HEK293 (cell line): Measurements from ENCODE around the gene DLEC1.

Source experiments
- CTCF ChIA-PET: fragments of 350-600 bp; formaldehyde crosslinking; extraction: SDS; loops from one replicate; lab custom pipeline; 2021; ENCODE audit warnings: antibody characterized with exemption; lab: Yijun Ruan, JAX
- POLR2A ChIA-PET: fragments of 300-600 bp; formaldehyde crosslinking; extraction: SDS; loops from one replicate; lab custom pipeline; 2020; ENCODE audit warnings: antibody characterized with exemption, inconsistent platforms; lab: Yijun Ruan, JAX
- H3K27ac ChIP-seq: fragments of 200-500 bp; sonication (Bioruptor generic); 2 replicates; pipeline ENCODE4 v1.5.1; 2014; ENCODE audit warnings: low read depth, low read length, control low read depth, inconsistent platforms; ENCODE audit errors: extremely low read depth
- H3K36me3 ChIP-seq, 2 experiments: fragments of 200-500 bp in 1 of 2; sonication (Bioruptor generic) in 1 of 2; 1 replicate in 1 of 2; 2 replicates in 1 of 2; pipeline ENCODE4 v1.5.1; 2014 to 2017; ENCODE audit warnings: inconsistent platforms in 2 of 2, low read length in 2 of 2; ENCODE audit not compliant: control insufficient read depth in 2 of 2, insufficient read depth in 1 of 2
- H3K4me1 ChIP-seq: fragments of 200-500 bp; sonication (Bioruptor generic); 2 replicates; pipeline ENCODE4 v1.5.1; 2014; ENCODE audit warnings: mild to moderate bottlenecking, low read length, inconsistent platforms; ENCODE audit not compliant: control insufficient read depth, insufficient read depth
- H3K4me3 ChIP-seq: 2 replicates; pipeline ENCODE4 v1.5.1; 2011; ENCODE audit warnings: low read depth, mild to moderate bottlenecking, control low read depth, low read length, moderate library complexity
- H3K9me3 ChIP-seq: fragments of 200-500 bp; sonication (Bioruptor generic); 2 replicates; pipeline ENCODE4 v1.5.1; 2014; ENCODE audit warnings: low read depth, low read length, inconsistent platforms; ENCODE audit not compliant: control insufficient read depth, insufficient read depth
- HOXD13 ChIP-seq: sonication (generic); formaldehyde crosslinking; IDR thresholded peaks from 2 replicates; pipeline ENCODE4 v1.8.0; 2022; ENCODE audit warnings: missing genetic modification reagents, borderline replicate concordance
- IKZF3 ChIP-seq: fragments of 450-650 bp; IDR thresholded peaks from 2 replicates; pipeline ENCODE4 v1.5.0; 2018; ENCODE audit warnings: missing biosample characterization, mild to moderate bottlenecking, missing genetic modification characterization, moderate library complexity
- KLF1 ChIP-seq: fragments of 450-650 bp; formaldehyde crosslinking; IDR thresholded peaks from 2 replicates; pipeline ENCODE4 v1.5.1; 2016; ENCODE audit warnings: missing biosample characterization, missing genetic modification characterization
- SP2 ChIP-seq: fragments of 450-650 bp; formaldehyde crosslinking; IDR thresholded peaks from 2 replicates; pipeline ENCODE4 v1.5.1; 2016; ENCODE audit warnings: missing biosample characterization, missing genetic modification characterization
- YY1 ChIP-seq: fragments of 450-650 bp; formaldehyde crosslinking; IDR thresholded peaks from 2 replicates; pipeline ENCODE4 v1.5.1; 2018; ENCODE audit warnings: missing biosample characterization, missing genetic modification characterization
- ZBTB6 ChIP-seq: fragments of 450-650 bp; formaldehyde crosslinking; IDR thresholded peaks from 2 replicates; pipeline ENCODE4 v1.5.1; 2017; ENCODE audit warnings: missing biosample characterization, missing genetic modification characterization
- ZBTB7A ChIP-seq: fragments of 450-650 bp; formaldehyde crosslinking; IDR thresholded peaks from 2 replicates; pipeline ENCODE4 v1.5.1; 2016; ENCODE audit warnings: low read depth, missing biosample characterization, missing genetic modification characterization
- ZEB2 ChIP-seq: fragments of 450-650 bp; formaldehyde crosslinking; IDR thresholded peaks from 2 replicates; pipeline ENCODE4 v1.5.1; 2016; ENCODE audit warnings: missing biosample characterization, missing genetic modification characterization
- ZFHX2 ChIP-seq: fragments of 450-650 bp; formaldehyde crosslinking; conservative IDR thresholded peaks from 2 replicates; pipeline ENCODE4 v1.5.1; 2016; ENCODE audit warnings: missing biosample characterization, missing genetic modification characterization
- ZNF311 ChIP-seq: fragments of 450-650 bp; formaldehyde crosslinking; IDR thresholded peaks from 2 replicates; pipeline ENCODE4 v1.5.1; 2017; ENCODE audit warnings: missing biosample characterization, missing genetic modification characterization, borderline replicate concordance
- ZNF350 ChIP-seq: fragments of 450-650 bp; formaldehyde crosslinking; IDR thresholded peaks from 2 replicates; pipeline ENCODE4 v1.5.0; 2017; ENCODE audit warnings: missing biosample characterization, mild to moderate bottlenecking, missing genetic modification characterization
- ZNF366 ChIP-seq: fragments of 450-650 bp; formaldehyde crosslinking; conservative IDR thresholded peaks from 2 replicates; pipeline ENCODE4 v1.5.1; 2016; ENCODE audit warnings: missing biosample characterization, missing genetic modification characterization
- ZNF544 ChIP-seq: fragments of 450-650 bp; formaldehyde crosslinking; IDR thresholded peaks from 2 replicates; pipeline ENCODE4 v1.5.0; 2017; ENCODE audit warnings: missing biosample characterization, missing genetic modification characterization
- ZNF580 ChIP-seq: fragments of 450-650 bp; formaldehyde crosslinking; IDR thresholded peaks from 2 replicates; pipeline ENCODE4 v1.5.1; 2016; ENCODE audit warnings: missing biosample characterization, missing genetic modification characterization
- ZNF629 ChIP-seq: fragments of 450-650 bp; formaldehyde crosslinking; IDR thresholded peaks from 2 replicates; pipeline ENCODE4 v1.5.1; 2017; ENCODE audit warnings: missing biosample characterization, missing genetic modification characterization
- ZNF654 ChIP-seq: fragments of 450-650 bp; formaldehyde crosslinking; IDR thresholded peaks from 2 replicates; pipeline ENCODE4 v1.5.1; 2016; ENCODE audit warnings: low read depth, missing biosample characterization, missing genetic modification characterization
- ZNF791 ChIP-seq: fragments of 450-650 bp; formaldehyde crosslinking; IDR thresholded peaks from 2 replicates; pipeline ENCODE4 v1.5.1; 2016; ENCODE audit warnings: missing biosample characterization, missing genetic modification characterization
- ZNF843 ChIP-seq: fragments of 450-650 bp; formaldehyde crosslinking; IDR thresholded peaks from 2 replicates; pipeline ENCODE4 v1.5.1; 2016; ENCODE audit warnings: missing biosample characterization, missing genetic modification characterization
- TF ChIP-seq, protein P1 (sequence below): fragments of 450-650 bp; formaldehyde crosslinking; IDR thresholded peaks from 2 replicates; pipeline ENCODE4 v1.5.1; 2017; ENCODE audit warnings: missing biosample characterization, missing genetic modification characterization
- TF ChIP-seq, protein P2 (sequence below): fragments of 450-650 bp; formaldehyde crosslinking; conservative IDR thresholded peaks from 2 replicates; pipeline ENCODE4 v1.5.1; 2016; ENCODE audit warnings: low read depth, missing biosample characterization, missing genetic modification characterization
- TF ChIP-seq, protein P3 (sequence below): fragments of 450-650 bp; formaldehyde crosslinking; IDR thresholded peaks from 2 replicates; pipeline ENCODE4 v1.5.1; 2016; ENCODE audit warnings: missing biosample characterization, missing genetic modification characterization
- TF ChIP-seq, protein P4 (sequence below): fragments of 450-650 bp; formaldehyde crosslinking; IDR thresholded peaks from 2 replicates; pipeline ENCODE4 v1.5.1; 2016; ENCODE audit warnings: missing biosample characterization, missing genetic modification characterization

DLEC1 gene

DNA sequence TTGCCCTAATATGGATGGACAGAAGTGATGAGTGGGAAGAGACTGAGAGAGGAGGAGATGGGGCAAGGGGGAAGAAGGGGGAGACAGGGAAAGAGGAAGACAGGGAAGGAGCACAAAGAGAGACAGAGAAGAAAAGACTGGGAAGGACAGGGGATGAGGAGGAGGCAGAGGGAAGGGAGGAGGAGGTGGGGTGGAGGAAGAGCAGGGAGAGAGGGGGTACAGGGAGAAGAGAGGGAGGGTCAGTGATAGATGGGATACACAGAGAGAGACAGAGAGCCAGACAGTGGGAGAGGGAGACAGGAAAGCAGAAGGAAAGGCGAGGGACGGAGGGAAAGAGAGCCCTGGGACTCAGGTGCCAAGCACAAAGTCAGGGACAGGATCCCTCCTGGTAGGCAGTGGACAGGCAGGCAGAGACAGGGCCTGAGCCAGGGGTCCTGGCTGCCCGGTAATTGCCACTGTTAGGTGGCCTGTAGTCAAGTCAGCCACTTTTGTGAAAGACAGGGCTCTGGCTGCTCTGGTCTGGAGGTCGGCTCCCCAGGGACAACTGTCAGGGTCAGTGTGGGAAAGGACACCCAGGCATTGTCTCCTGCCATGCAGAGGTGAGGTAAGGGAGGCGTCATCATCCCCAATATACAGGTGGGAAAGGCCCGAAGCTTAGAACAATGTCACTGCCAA lies 38.6 kb upstream of the DLEC1 start:
- H3K27ac ChIP-seq, result no peak overlapping the region
- H3K4me1 ChIP-seq, result no peaks in the 10 kb centered on the region
- H3K4me3 ChIP-seq, result no peak overlapping the region
- peaks cover 0 to 9% of the 10 kb centered on the region in 2 experiments; a peak in 1 of 3 replicates for H3K36me3 ChIP-seq
- ChIA-PET CTCF (interaction anchor here (2.0 to 2.4 kb wide), 2 partner anchors 26 to 145 kb away, joined by 13 to 14 read pairs; no protein-coding TSS in a partner anchor), POLR2A (no interaction called here)
- no peaks in the 10 kb centered on the region for H3K9me3 ChIP-seq
- TF ChIP-seq ZNF311 (no peak), ZNF350 (tag by site-specific recombination) (no peak), ZNF366 (tag by site-specific recombination) (0 out of 2 replicates have a peak, but pooled peaks have one; percentile 29), ZNF843 (no peak), ZNF654 (no peak), ZFHX2 (tag by site-specific recombination) (no peak), HOXD13 (CRISPR knock-in tag) (no peak), SP2 (tag by site-specific recombination) (no peak), ZNF580 (tag by site-specific recombination) (no peak), ZBTB7A (no peak), IKZF3 (tag by site-specific recombination) (no peak)
- TF ChIP-seq, protein P1, sequence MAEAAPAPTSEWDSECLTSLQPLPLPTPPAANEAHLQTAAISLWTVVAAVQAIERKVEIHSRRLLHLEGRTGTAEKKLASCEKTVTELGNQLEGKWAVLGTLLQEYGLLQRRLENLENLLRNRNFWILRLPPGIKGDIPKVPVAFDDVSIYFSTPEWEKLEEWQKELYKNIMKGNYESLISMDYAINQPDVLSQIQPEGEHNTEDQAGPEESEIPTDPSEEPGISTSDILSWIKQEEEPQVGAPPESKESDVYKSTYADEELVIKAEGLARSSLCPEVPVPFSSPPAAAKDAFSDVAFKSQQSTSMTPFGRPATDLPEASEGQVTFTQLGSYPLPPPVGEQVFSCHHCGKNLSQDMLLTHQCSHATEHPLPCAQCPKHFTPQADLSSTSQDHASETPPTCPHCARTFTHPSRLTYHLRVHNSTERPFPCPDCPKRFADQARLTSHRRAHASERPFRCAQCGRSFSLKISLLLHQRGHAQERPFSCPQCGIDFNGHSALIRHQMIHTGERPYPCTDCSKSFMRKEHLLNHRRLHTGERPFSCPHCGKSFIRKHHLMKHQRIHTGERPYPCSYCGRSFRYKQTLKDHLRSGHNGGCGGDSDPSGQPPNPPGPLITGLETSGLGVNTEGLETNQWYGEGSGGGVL (tag by site-specific recombination), result peak; percentile 57
- TF ChIP-seq, protein P2, sequence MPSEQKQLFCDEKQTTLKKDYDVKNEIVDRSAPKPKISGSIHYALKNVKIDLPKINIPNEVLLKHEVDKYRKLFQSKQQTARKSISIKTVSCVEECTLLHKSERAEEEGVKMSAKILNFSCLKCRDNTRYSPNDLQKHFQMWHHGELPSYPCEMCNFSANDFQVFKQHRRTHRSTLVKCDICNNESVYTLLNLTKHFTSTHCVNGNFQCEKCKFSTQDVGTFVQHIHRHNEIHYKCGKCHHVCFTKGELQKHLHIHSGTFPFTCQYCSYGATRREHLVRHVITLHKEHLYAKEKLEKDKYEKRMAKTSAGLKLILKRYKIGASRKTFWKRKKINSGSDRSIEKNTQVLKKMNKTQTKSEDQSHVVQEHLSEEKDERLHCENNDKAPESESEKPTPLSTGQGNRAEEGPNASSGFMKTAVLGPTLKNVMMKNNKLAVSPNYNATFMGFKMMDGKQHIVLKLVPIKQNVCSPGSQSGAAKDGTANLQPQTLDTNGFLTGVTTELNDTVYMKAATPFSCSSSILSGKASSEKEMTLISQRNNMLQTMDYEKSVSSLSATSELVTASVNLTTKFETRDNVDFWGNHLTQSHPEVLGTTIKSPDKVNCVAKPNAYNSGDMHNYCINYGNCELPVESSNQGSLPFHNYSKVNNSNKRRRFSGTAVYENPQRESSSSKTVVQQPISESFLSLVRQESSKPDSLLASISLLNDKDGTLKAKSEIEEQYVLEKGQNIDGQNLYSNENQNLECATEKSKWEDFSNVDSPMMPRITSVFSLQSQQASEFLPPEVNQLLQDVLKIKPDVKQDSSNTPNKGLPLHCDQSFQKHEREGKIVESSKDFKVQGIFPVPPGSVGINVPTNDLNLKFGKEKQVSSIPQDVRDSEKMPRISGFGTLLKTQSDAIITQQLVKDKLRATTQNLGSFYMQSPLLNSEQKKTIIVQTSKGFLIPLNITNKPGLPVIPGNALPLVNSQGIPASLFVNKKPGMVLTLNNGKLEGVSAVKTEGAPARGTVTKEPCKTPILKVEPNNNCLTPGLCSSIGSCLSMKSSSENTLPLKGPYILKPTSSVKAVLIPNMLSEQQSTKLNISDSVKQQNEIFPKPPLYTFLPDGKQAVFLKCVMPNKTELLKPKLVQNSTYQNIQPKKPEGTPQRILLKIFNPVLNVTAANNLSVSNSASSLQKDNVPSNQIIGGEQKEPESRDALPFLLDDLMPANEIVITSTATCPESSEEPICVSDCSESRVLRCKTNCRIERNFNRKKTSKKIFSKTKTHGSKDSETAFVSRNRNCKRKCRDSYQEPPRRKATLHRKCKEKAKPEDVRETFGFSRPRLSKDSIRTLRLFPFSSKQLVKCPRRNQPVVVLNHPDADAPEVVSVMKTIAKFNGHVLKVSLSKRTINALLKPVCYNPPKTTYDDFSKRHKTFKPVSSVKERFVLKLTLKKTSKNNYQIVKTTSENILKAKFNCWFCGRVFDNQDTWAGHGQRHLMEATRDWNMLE (tag by site-specific recombination), result no peak

GRCh38 chr3:38000965-38001455 lies 38.0 kb upstream of the DLEC1 start:
- no peaks in the 10 kb centered on the region for H3K4me1 ChIP-seq
- no peaks in the 10 kb centered on the region for H3K9me3 ChIP-seq
- CTCF ChIA-PET, result interaction anchor here (1.5 to 2.4 kb wide), 3 partner anchors 9 to 146 kb away, joined by 4 to 14 read pairs (median 13); no protein-coding TSS in a partner anchor
- POLR2A ChIA-PET, result no interaction called here
- no peak overlapping the region for H3K27ac ChIP-seq
- H3K36me3 ChIP-seq, result peaks cover 0 to 9% of the 10 kb centered on the region in 2 experiments; a peak in 1 of 3 replicates
- H3K4me3 ChIP-seq, result no peak overlapping the region
- TF ChIP-seq ZNF629, result no peak
- TF ChIP-seq ZNF544 (tag by site-specific recombination), result no peak
- TF ChIP-seq, protein P3, sequence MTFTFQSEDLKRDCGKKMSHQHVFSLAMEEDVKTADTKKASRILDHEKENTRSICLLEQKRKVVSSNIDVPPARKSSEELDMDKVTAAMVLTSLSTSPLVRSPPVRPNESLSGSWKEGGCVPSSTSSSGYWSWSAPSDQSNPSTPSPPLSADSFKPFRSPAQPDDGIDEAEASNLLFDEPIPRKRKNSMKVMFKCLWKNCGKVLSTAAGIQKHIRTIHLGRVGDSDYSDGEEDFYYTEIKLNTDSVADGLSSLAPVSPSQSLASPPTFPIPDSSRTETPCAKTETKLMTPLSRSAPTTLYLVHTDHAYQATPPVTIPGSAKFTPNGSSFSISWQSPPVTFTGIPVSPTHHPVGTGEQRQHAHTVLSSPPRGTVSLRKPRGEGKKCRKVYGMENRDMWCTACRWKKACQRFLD (tag by site-specific recombination), result no peak
- TF ChIP-seq KLF1 (tag by site-specific recombination), result no peak
- TF ChIP-seq, protein P4, sequence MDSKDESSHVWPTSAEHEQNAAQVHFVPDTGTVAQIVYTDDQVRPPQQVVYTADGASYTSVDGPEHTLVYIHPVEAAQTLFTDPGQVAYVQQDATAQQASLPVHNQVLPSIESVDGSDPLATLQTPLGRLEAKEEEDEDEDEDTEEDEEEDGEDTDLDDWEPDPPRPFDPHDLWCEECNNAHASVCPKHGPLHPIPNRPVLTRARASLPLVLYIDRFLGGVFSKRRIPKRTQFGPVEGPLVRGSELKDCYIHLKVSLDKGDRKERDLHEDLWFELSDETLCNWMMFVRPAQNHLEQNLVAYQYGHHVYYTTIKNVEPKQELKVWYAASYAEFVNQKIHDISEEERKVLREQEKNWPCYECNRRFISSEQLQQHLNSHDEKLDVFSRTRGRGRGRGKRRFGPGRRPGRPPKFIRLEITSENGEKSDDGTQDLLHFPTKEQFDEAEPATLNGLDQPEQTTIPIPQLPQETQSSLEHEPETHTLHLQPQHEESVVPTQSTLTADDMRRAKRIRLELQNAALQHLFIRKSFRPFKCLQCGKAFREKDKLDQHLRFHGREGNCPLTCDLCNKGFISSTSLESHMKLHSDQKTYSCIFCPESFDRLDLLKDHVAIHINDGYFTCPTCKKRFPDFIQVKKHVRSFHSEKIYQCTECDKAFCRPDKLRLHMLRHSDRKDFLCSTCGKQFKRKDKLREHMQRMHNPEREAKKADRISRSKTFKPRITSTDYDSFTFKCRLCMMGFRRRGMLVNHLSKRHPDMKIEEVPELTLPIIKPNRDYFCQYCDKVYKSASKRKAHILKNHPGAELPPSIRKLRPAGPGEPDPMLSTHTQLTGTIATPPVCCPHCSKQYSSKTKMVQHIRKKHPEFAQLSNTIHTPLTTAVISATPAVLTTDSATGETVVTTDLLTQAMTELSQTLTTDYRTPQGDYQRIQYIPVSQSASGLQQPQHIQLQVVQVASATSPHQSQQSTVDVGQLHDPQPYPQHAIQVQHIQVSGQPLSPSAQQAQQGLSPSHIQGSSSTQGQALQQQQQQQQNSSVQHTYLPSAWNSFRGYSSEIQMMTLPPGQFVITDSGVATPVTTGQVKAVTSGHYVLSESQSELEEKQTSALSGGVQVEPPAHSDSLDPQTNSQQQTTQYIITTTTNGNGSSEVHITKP (tag by site-specific recombination), result no peak
- no peak for TF ChIP-seq YY1
- TF ChIP-seq ZNF791, result no peak
- TF ChIP-seq ZEB2 (tag by site-specific recombination), result no peak
- no peak for TF ChIP-seq ZBTB6 (tag by site-specific recombination)
